H1 (cell line): ENCODE results near the gene CADM2. TPM values are rescaled to one million over a fixed set of nuclear protein-coding genes. Genes with fewer than 3 reads are reported as not detected.

ENCODE experiments used
- CTCF ChIA-PET: fragments of 300-600 bp; sonication (Branson Sonifier 250); formaldehyde crosslinking; loops from one replicate; lab custom pipeline; 2021; ENCODE audit not compliant: partially characterized antibody; lab: Charles Lee
- POLR2A ChIA-PET: fragments of 300-600 bp; sonication (Branson Sonifier 250); formaldehyde crosslinking; loops from one replicate; lab custom pipeline; 2021; ENCODE audit warnings: inconsistent platforms; ENCODE audit not compliant: partially characterized antibody; lab: Charles Lee
- DNase-seq, 2 experiments: peaks; one replicate each; pipeline versions ENCODE4 v3.0.0 to v3.0.0-alpha.2; 2010 to 2022; ENCODE audit warnings: low spot score in 2 of 2, low read depth in 1 of 2, mixed read lengths in 1 of 2
- FAIRE-seq: peaks from 2 replicates; lab custom pipeline; 2011; peaks lifted over from hg19 to GRCh38; lab: Jason Lieb, UNC
- H2AFZ ChIP-seq: 2 replicates; pipeline ENCODE4 v1.8.1; 2012; ENCODE audit warnings: low read length, inconsistent platforms
- H2AK5ac ChIP-seq: 2 replicates; pipeline ENCODE4 v1.6.1; 2013; ENCODE audit warnings: low read depth, low read length
- H2BK120ac ChIP-seq: replicated peaks from 2 replicates; pipeline ENCODE3; 2013; ENCODE audit warnings: low read depth, low read length, inconsistent platforms
- H2BK12ac ChIP-seq: 2 replicates; pipeline ENCODE4 v1.6.1; 2013; ENCODE audit warnings: low read depth, low read length
- H2BK15ac ChIP-seq: 2 replicates; pipeline ENCODE4 v1.6.1; 2013; ENCODE audit warnings: low read length
- H2BK20ac ChIP-seq: 2 replicates; pipeline ENCODE4 v1.6.1; 2013; ENCODE audit warnings: low read length
- H2BK5ac ChIP-seq: 2 replicates; pipeline ENCODE4 v1.6.1; 2013; ENCODE audit warnings: low read depth, low read length
- H3K14ac ChIP-seq: 2 replicates; pipeline ENCODE4 v1.6.1; 2013; ENCODE audit warnings: inconsistent platforms; ENCODE audit not compliant: insufficient read length
- H3K18ac ChIP-seq: 2 replicates; pipeline ENCODE4 v1.6.1; 2013; ENCODE audit warnings: low read length; ENCODE audit errors: extremely low read depth
- H3K23ac ChIP-seq: 2 replicates; pipeline ENCODE4 v1.6.1; 2013; ENCODE audit warnings: inconsistent platforms; ENCODE audit not compliant: insufficient read length
- H3K23me2 ChIP-seq: 2 replicates; pipeline ENCODE4 v1.6.1; 2013; ENCODE audit warnings: low read depth, low read length
- H3K27ac ChIP-seq: 2 replicates; pipeline ENCODE4 v1.6.1; 2011; ENCODE audit warnings: low read depth, low read length, inconsistent platforms
- H3K27me3 ChIP-seq, 4 experiments: replicated peaks in 1 of 4; 1 replicate in 1 of 4; 2 replicates in 3 of 4; pipeline versions ENCODE4 v1.6.1 to v1.8.1; 2011 to 2013; ENCODE audit warnings: low read length in 3 of 4, mild to moderate bottlenecking in 3 of 4, inconsistent platforms in 2 of 4, mixed read lengths in 2 of 4, moderate library complexity in 1 of 4; ENCODE audit not compliant: control insufficient read depth in 3 of 4, insufficient read depth in 3 of 4; ENCODE audit errors: extremely low read depth in 1 of 4
- H3K36me3 ChIP-seq, 4 experiments: 2 replicates each; pipeline versions ENCODE4 v1.6.1 to v1.8.1; 2011 to 2013; ENCODE audit warnings: mild to moderate bottlenecking in 4 of 4, low read length in 3 of 4, moderate library complexity in 2 of 4, control low read depth in 1 of 4, inconsistent platforms in 1 of 4; ENCODE audit not compliant: insufficient read depth in 4 of 4, control insufficient read depth in 2 of 4
- H3K4ac ChIP-seq: replicated peaks from 2 replicates; pipeline ENCODE3; 2013; ENCODE audit warnings: low read length, low read depth, mixed read lengths, inconsistent platforms; ENCODE audit not compliant: insufficient read length
- H3K4me1 ChIP-seq, 4 experiments: replicated peaks in 1 of 4; 1 replicate in 1 of 4; 2 replicates in 3 of 4; pipeline versions ENCODE4 v1.6.1 to v1.8.1; 2011 to 2013; ENCODE audit warnings: low read length in 3 of 4, inconsistent platforms in 2 of 4, mixed read lengths in 1 of 4; ENCODE audit not compliant: insufficient read depth in 4 of 4, control insufficient read depth in 3 of 4
- H3K4me2 ChIP-seq, 2 experiments: 2 replicates each; pipeline versions ENCODE4 v1.6.1 to v1.8.1; 2011 to 2013; ENCODE audit warnings: low read depth in 2 of 2, low read length in 2 of 2, control low read depth in 1 of 2, inconsistent platforms in 1 of 2, mild to moderate bottlenecking in 1 of 2; ENCODE audit not compliant: insufficient read depth in 1 of 2
- H3K4me3 ChIP-seq, 4 experiments: fragments of 200-600, 300-600 bp in 1 of 4; sonication (generic), shearing (Covaris generic), sonication (Bioruptor Twin) in 1 of 4; 2 replicates each; pipeline versions ENCODE4 v1.5.1 to v1.8.1; 2011 to 2016; ENCODE audit warnings: low read length in 4 of 4, low read depth in 3 of 4, control low read depth in 2 of 4, inconsistent platforms in 2 of 4, mild to moderate bottlenecking in 2 of 4, mixed read lengths in 1 of 4, moderate library complexity in 1 of 4; ENCODE audit not compliant: insufficient read depth in 2 of 4; ENCODE audit errors: extremely low read depth in 1 of 4
- H3K56ac ChIP-seq: replicated peaks from 2 replicates; pipeline ENCODE3; 2013; ENCODE audit warnings: low read depth, mild to moderate bottlenecking, mixed read lengths, low read length, inconsistent platforms; ENCODE audit not compliant: insufficient read length
- H3K79me1 ChIP-seq: 2 replicates; pipeline ENCODE4 v1.6.1; 2013; ENCODE audit warnings: low read depth, low read length, control low read depth
- H3K79me2 ChIP-seq, 2 experiments: 2 replicates each; pipeline versions ENCODE4 v1.6.1 to v1.8.1; 2012 to 2013; ENCODE audit warnings: low read length in 2 of 2, mild to moderate bottlenecking in 2 of 2, inconsistent platforms in 1 of 2; ENCODE audit not compliant: insufficient read depth in 2 of 2, control insufficient read depth in 1 of 2
- H3K9ac ChIP-seq, 4 experiments: replicated peaks in 1 of 4; 1 replicate in 1 of 4; 2 replicates in 3 of 4; pipeline versions ENCODE4 v1.6.1 to v1.8.1; 2011 to 2013; ENCODE audit warnings: low read depth in 3 of 4, low read length in 3 of 4, control low read depth in 2 of 4, mild to moderate bottlenecking in 2 of 4, moderate library complexity in 2 of 4, inconsistent platforms in 1 of 4; ENCODE audit errors: extremely low read depth in 1 of 4
- H3K9me3 ChIP-seq, 2 experiments: 2 replicates each; pipeline versions ENCODE4 v1.6.1 to v1.8.1; 2012 to 2013; ENCODE audit warnings: mild to moderate bottlenecking in 2 of 2, moderate library complexity in 2 of 2, control low read depth in 1 of 2, inconsistent platforms in 1 of 2, low read depth in 1 of 2, low read length in 1 of 2, mixed read lengths in 1 of 2; ENCODE audit not compliant: insufficient read depth in 2 of 2
- H4K20me1 ChIP-seq, 2 experiments: replicated peaks in 1 of 2; 2 replicates each; pipeline versions ENCODE3 to v1.8.1; 2011 to 2013; ENCODE audit warnings: inconsistent platforms in 2 of 2, low read length in 2 of 2, mild to moderate bottlenecking in 1 of 2; ENCODE audit not compliant: insufficient read depth in 2 of 2, control insufficient read depth in 1 of 2
- H4K5ac ChIP-seq: 2 replicates; pipeline ENCODE4 v1.6.1; 2013; ENCODE audit warnings: low read length, low read depth, mixed read lengths, inconsistent platforms; ENCODE audit not compliant: insufficient read length
- H4K8ac ChIP-seq: 2 replicates; pipeline ENCODE4 v1.8.0; 2013; ENCODE audit warnings: mild to moderate bottlenecking, moderate library complexity, low read length, inconsistent platforms; ENCODE audit not compliant: insufficient read depth; ENCODE audit errors: extremely low read depth
- H4K91ac ChIP-seq: replicated peaks from 2 replicates; pipeline ENCODE3; 2013; ENCODE audit warnings: low read length, mixed read lengths, inconsistent platforms; ENCODE audit not compliant: insufficient read length
- CEBPB ChIP-seq: IDR thresholded peaks from 2 replicates; pipeline ENCODE4 v1.6.1; 2012; ENCODE audit warnings: low read depth, low read length
- CHD2 ChIP-seq: IDR thresholded peaks from 2 replicates; pipeline ENCODE4 v1.6.1; 2012; ENCODE audit warnings: low read length, improper control_type of control experiment
- CREB1 ChIP-seq: IDR thresholded peaks from 2 replicates; pipeline ENCODE4 v1.6.1; 2012; ENCODE audit warnings: inconsistent platforms
- JUND ChIP-seq: IDR thresholded peaks from 2 replicates; pipeline ENCODE4 v1.6.1; 2011; ENCODE audit warnings: mild to moderate bottlenecking, improper control_type of control experiment, low read length
- SP4 ChIP-seq: IDR thresholded peaks from 2 replicates; pipeline ENCODE4 v1.6.1; 2012; ENCODE audit warnings: low read length, inconsistent platforms
- TAF1 ChIP-seq: IDR thresholded peaks from 2 replicates; pipeline ENCODE4 v1.6.1; 2011; ENCODE audit warnings: mild to moderate bottlenecking, low read depth, low read length
- ZNF274 ChIP-seq: IDR thresholded peaks from 2 replicates; pipeline ENCODE4 v1.7.0; 2012; ENCODE audit warnings: low read length, borderline replicate concordance; ENCODE audit errors: extremely low read depth
- WGBS, 2 experiments: shearing (Covaris generic) in 1 of 2; methylation state at CpG; one replicate each; pipeline versions ENCODE4 v1.1.6 to v1.1.7; 2013 to 2015; ENCODE audit warnings: low lambda C conversion rate in 2 of 2, mixed read lengths in 2 of 2, inconsistent platforms in 1 of 2, low coverage in 1 of 2, missing lambda C conversion rate in 1 of 2; ENCODE audit not compliant: insufficient replicate concordance in 2 of 2, insufficient coverage in 1 of 2, insufficient read length in 1 of 2; ENCODE audit errors: extremely low coverage in 1 of 2, missing lambda C conversion rate in 1 of 2; 5-methylcytosine and 5-hydroxymethylcytosine counted together
- polyA plus RNA-seq, 7 experiments: library from polyadenylated mRNA; depleted of rRNA in 3 of 7; stranded (reverse) in 5 of 7; unstranded in 2 of 7; fragments of >200 nt in 5 of 7; fragments of 200-250 nt in 2 of 7; gene quantifications; 1 replicate in 5 of 7; 2 replicates in 1 of 7; 4 replicates in 1 of 7; pipeline versions ENCODE4 v1.2.1 to v1.2.3, GENCODE V29; 2011 to 2013; ENCODE audit warnings: missing spikeins in 2 of 7, mixed read lengths in 2 of 7
- total RNA-seq: library from RNA; stranded (reverse); fragmentation: NEBNext Ultra II Directional; extraction: Animal tissue kit (Norgen Biotek cat#: 25700); gene quantifications from 2 replicates; pipeline ENCODE4 v1.2.1, GENCODE V29; 2021

The CADM2 gene
- total and polyA plus RNA-seq, 2 of the 8 experiments (the other 6 are each of a cell fraction or from before 2014, with no cell fraction given): 14.9 to 20.9 TPM

GRCh38 chr3:84993956-84994355 lies 35.2 kb downstream of the CADM2 start:
- Histone ChIP-seq H3K14ac (no peak overlapping the region), H4K8ac (no peak overlapping the region), H3K9me3 (no peaks in the 10 kb centered on the region), H4K5ac (no peak overlapping the region), H3K23ac (no peak overlapping the region), H3K56ac (no peak overlapping the region), H2AK5ac (no peak overlapping the region), H3K27ac (no peak overlapping the region), H4K20me1 (no peaks in the 10 kb centered on the region), H2BK5ac (no peak overlapping the region), H3K23me2 (no peaks in the 10 kb centered on the region; the same call in 1 of the 2 replicates), H3K4me1 (peaks cover 0 to 12% (median 0%) of the 10 kb centered on the region in 4 experiments; a peak in 1 of 7 replicates), H4K91ac (no peak overlapping the region), H3K4me2 (no peak overlapping the region), H3K4me3 (no peak overlapping the region), H3K4ac (no peak overlapping the region), H3K36me3 (no peaks in the 10 kb centered on the region), H3K9ac (no peak overlapping the region), H2BK12ac (no peak overlapping the region), H2BK120ac (no peak overlapping the region), H2BK20ac (no peak overlapping the region), H2BK15ac (no peak overlapping the region), H3K18ac (no peak overlapping the region), H2AFZ (no peak overlapping the region), H3K79me1 (no peaks in the 10 kb centered on the region), H3K79me2 (peaks cover 0 to 3% of the 10 kb centered on the region in 2 experiments; a peak in 1 of 4 replicates), H3K27me3 (no peaks in the 10 kb centered on the region)
- ChIA-PET CTCF (interaction anchor here (1.6 kb wide), 1 partner anchor 39 kb away, joined by 3 read pairs; no protein-coding TSS in a partner anchor), POLR2A (interaction anchor here (0.6 kb wide), 1 partner anchor 9 kb away, joined by 3 read pairs; no protein-coding TSS in a partner anchor)
- WGBS, 2 experiments: 91% methylated on average over 4 of the region's 4 CpGs; no CpG with 5 or more reads in 1 of the 2 experiments
- FAIRE-seq: no peak
- DNase-seq: no peak
- TF ChIP-seq CREB1: no peak
- no peak for TF ChIP-seq ZNF274
- no peak for TF ChIP-seq CEBPB
- no peak for TF ChIP-seq JUND
- TF ChIP-seq CHD2: no peak
- TF ChIP-seq TAF1: no peak
- TF ChIP-seq SP4: no peak
